CD4-positive, alpha-beta T cell (primary cell): Measurements from ENCODE around the gene PRMT2. TPM values are rescaled to one million over a fixed set of nuclear protein-coding genes. Genes with fewer than 3 reads are reported as not detected.
"Not testable (repeated sequence)": the region's sequence is repeated elsewhere in the genome, so short reads cannot be mapped to it uniquely, and the experiment has no call there.

Experiments used
- ATAC-seq: fragments of 200-7000 bp; cut with Tn5 transposase; one replicate; pipeline ENCODE4 v1.10.0; 2022; ENCODE audit warnings: mild to moderate bottlenecking; ENCODE audit not compliant: poor library complexity
- CTCF ChIA-PET: fragments of 350-600 bp; sonication (Branson Sonifier 250); formaldehyde crosslinking; loops from one replicate; lab custom pipeline; 2021; ENCODE audit warnings: antibody characterized with exemption, inconsistent platforms; lab: Charles Lee
- POLR2A ChIA-PET: fragments of 350-600 bp; sonication (Branson Sonifier 250); formaldehyde crosslinking; loops from one replicate; lab custom pipeline; 2021; ENCODE audit warnings: antibody characterized with exemption, inconsistent platforms; lab: Charles Lee
- DNase-seq, 14 experiments: peaks; one replicate each; pipeline ENCODE4 v3.0.0-alpha.2; 2013 to 2020; ENCODE audit warnings: mixed read lengths in 2 of 14
- H3K27ac ChIP-seq, 2 donors: one replicate each; pipeline versions ENCODE4 v1.5.1 to v1.7.0; 2013; ENCODE audit warnings: low read length in 2 of 2, low read depth in 1 of 2, mild to moderate bottlenecking in 1 of 2
- H3K27me3 ChIP-seq, 2 experiments: 1 replicate in 1 of 2; 2 replicates in 1 of 2; pipeline versions ENCODE4 v1.6.1 to v1.7.0; 2013; ENCODE audit warnings: low read length in 2 of 2, control low read depth in 1 of 2, mild to moderate bottlenecking in 1 of 2, moderate library complexity in 1 of 2; ENCODE audit not compliant: insufficient read depth in 2 of 2, control insufficient read depth in 1 of 2
- H3K36me3 ChIP-seq: one replicate; pipeline ENCODE4 v1.6.1; 2013; ENCODE audit warnings: low read length, control low read depth; ENCODE audit not compliant: insufficient read depth
- H3K4me1 ChIP-seq: one replicate; pipeline ENCODE4 v1.6.1; 2013; ENCODE audit warnings: low read length, control low read depth; ENCODE audit not compliant: insufficient read depth
- H3K4me3 ChIP-seq: one replicate; pipeline ENCODE4 v1.5.1; 2013; ENCODE audit warnings: mild to moderate bottlenecking, low read length, moderate library complexity
- H3K9me3 ChIP-seq, 2 experiments: 1 replicate in 1 of 2; 2 replicates in 1 of 2; pipeline versions ENCODE4 v1.6.1 to v1.7.0; 2013; ENCODE audit warnings: low read length in 2 of 2, mild to moderate bottlenecking in 2 of 2, control low read depth in 1 of 2, moderate library complexity in 1 of 2; ENCODE audit not compliant: control insufficient read depth in 1 of 2, insufficient read depth in 1 of 2
- H3K27ac Mint-ChIP-seq: one replicate; pipeline ENCODE4 v1.8.0; 2020; ENCODE audit warnings: mixed read lengths
- H3K27me3 Mint-ChIP-seq: one replicate; pipeline ENCODE4 v1.8.0; 2021; ENCODE audit warnings: mixed read lengths
- H3K36me3 Mint-ChIP-seq: one replicate; pipeline ENCODE4 v1.8.0; 2021; ENCODE audit warnings: low read depth, mixed read lengths
- H3K4me1 Mint-ChIP-seq: one replicate; pipeline ENCODE4 v1.8.0; 2021; ENCODE audit warnings: low read depth, mixed read lengths
- H3K4me3 Mint-ChIP-seq: one replicate; pipeline ENCODE4 v1.8.0; 2020; ENCODE audit warnings: mild to moderate bottlenecking, mixed read lengths
- H3K9me3 Mint-ChIP-seq: one replicate; pipeline ENCODE4 v1.8.0; 2020; ENCODE audit warnings: mixed read lengths
- CTCF ChIP-seq: fragments of 200-600 bp; IDR thresholded peaks from one replicate; pipeline ENCODE4 v1.8.0; 2022; ENCODE audit warnings: antibody characterized with exemption, mild to moderate bottlenecking
- intact Hi-C, 2 experiments: fragments of 100-400 bp; cut with DNase I in 1 of 2; cut with micrococcal nuclease in 1 of 2; formaldehyde crosslinking; loops; one replicate each; pipeline versions ENCODE4 v1.15.1 to v1.9.0; 2023 to 2025; cut with DNase I, micrococcal nuclease
- total RNA-seq, 174 experiments: library from RNA in 2 of 174; stranded (reverse) in 2 of 174; gene quantifications; one replicate each; pipeline ENCODE4 v1.2.3 and lab custom pipeline; 2021 to 2026

Gene PRMT2
- total RNA-seq, 2 experiments from 2014 or later = 97.1 to 101 TPM

DNA sequence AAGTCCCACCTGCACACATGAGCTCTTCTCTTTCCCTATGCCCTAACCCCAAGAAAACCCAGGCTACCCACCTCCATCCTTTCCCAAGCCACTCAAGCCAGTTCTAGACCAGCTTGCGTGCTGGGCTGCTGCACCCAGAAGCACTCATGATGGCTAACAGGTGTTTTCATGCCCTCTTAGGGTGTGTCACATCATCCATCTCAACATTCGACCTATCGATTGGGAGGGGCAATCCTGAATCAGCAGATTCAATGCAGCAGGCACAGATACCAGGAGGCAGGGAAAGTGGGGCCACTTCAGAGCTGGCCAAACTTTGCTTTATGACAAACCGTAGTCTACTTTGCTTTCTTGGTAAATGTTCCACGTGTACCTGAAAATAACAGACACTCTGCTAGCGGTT is 6.6 kb upstream of the PRMT2 start:
- H3K4me1 ChIP-seq = peaks cover 60% of the 10 kb centered on the region
- Mint-ChIP-seq H3K27ac (peak overlapping the region; percentile 50), H3K4me3 (no peak overlapping the region), H3K9me3 (peaks cover 5% of the 10 kb centered on the region), H3K27me3 (no peaks in the 10 kb centered on the region), H3K4me1 (peaks cover 84% of the 10 kb centered on the region), H3K36me3 (peaks cover 9% of the 10 kb centered on the region)
- ChIA-PET POLR2A (interaction anchor here (0.8 to 1.0 kb wide), 2 partner anchors 14 to 78 kb away, joined by 3 read pairs; no protein-coding TSS in a partner anchor), CTCF (no interaction called here)
- H3K36me3 ChIP-seq = no peaks in the 10 kb centered on the region
- no peak for TF ChIP-seq CTCF
- H3K4me3 ChIP-seq = no peak overlapping the region
- H3K27me3 ChIP-seq = no peaks in the 10 kb centered on the region
- DNase-seq (no peak), ATAC-seq (no peak)
- intact Hi-C loops = no loop called here
- H3K9me3 ChIP-seq = peaks cover 9 to 14% of the 10 kb centered on the region in 2 experiments
- no peak overlapping the region for H3K27ac ChIP-seq

GRCh38 chr21:46630915-46631314 is 4.6 kb upstream of the PRMT2 start:
- H3K4me3 ChIP-seq, CTCF ChIA-PET, ATAC-seq, H3K9me3 Mint-ChIP-seq, H3K27me3 ChIP-seq, H3K27me3 Mint-ChIP-seq, H3K27ac ChIP-seq, POLR2A ChIA-PET, DNase-seq, H3K9me3 ChIP-seq, H3K36me3 ChIP-seq, intact Hi-C loops: not testable (repeated sequence)
- H3K4me1 ChIP-seq = peaks cover 57% of the 10 kb centered on the region
- H3K4me3 Mint-ChIP-seq = peak overlapping the region; percentile 31
- peaks cover 11% of the 10 kb centered on the region for H3K36me3 Mint-ChIP-seq
- peaks cover 82% of the 10 kb centered on the region for H3K4me1 Mint-ChIP-seq
- peak overlapping the region; percentile 62 for H3K27ac Mint-ChIP-seq

DNA sequence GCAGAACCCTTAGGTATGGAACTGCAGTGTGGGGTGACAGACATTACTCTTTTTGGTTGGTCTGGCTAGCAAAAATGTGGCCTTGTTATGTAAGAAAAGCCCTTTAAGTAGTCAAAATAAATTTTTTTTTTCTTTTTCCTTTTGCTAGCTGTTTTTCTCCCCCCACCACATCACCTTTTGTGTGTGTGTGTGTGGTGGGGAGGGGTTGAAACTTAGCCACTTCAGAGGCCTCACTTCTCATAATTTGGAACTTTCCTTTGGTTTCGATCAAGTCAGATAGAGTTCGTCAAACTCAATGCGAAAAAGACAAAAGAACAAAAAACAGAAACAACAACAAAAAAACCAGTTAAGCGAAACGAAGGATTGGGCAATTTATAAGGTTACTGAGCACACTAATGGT is 1.9 kb upstream of the PRMT2 start:
- H3K4me3 ChIP-seq = no peak overlapping the region
- peak overlapping the region; percentile 66 to 84 for H3K27ac ChIP-seq
- H3K4me1 ChIP-seq = peaks cover 42% of the 10 kb centered on the region
- DNase-seq (peak in 7 of 14 experiments; percentile 31 to 78 (median 52)), ATAC-seq (peak; percentile 11)
- POLR2A ChIA-PET = interaction anchor here (0.6 to 7.3 kb wide), 12 partner anchors 11 to 174 kb away, joined by 3 to 130 read pairs (median 10); partner anchors contain the start of gene DIP2A
- Mint-ChIP-seq H3K9me3 (no peaks in the 10 kb centered on the region), H3K36me3 (peaks cover 29% of the 10 kb centered on the region), H3K27ac (peak overlapping the region; percentile 97), H3K27me3 (no peaks in the 10 kb centered on the region), H3K4me3 (peak overlapping the region; percentile 100), H3K4me1 (peaks cover 80% of the 10 kb centered on the region)
- no peak for TF ChIP-seq CTCF
- no peaks in the 10 kb centered on the region for H3K9me3 ChIP-seq
- no peaks in the 10 kb centered on the region for H3K27me3 ChIP-seq
- CTCF ChIA-PET = no interaction called here
- intact Hi-C loops = loop anchor here in 1 of 2 experiments (1.0 kb wide), 1 partner anchor 11 kb away; no protein-coding TSS in a partner anchor
- peaks cover 13% of the 10 kb centered on the region for H3K36me3 ChIP-seq

DNA sequence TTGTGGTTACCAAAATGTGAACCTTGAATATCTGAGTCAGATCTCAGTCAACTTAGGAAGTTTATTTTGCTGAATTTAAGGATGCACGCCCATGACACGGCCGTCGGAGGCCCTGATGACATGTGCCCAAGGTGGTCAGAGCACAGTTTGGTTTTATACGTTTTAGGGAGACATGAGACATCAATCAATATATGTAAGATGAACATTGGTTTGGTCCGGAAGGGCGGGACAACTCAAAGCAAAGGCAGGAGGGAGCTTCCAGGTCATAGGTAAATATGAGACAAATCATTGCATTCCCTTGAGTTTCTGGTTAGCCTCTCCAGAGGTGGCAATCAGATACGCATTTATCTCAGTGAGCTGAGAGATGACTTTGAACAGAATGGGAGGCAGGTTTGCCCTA is 1.0 kb upstream of the PRMT2 start:
- H3K4me1 ChIP-seq = peaks cover 38% of the 10 kb centered on the region
- no peak for ATAC-seq
- Mint-ChIP-seq H3K36me3 (peaks cover 37% of the 10 kb centered on the region), H3K4me3 (peak overlapping the region; percentile 100), H3K27ac (peak overlapping the region; percentile 97), H3K4me1 (peaks cover 82% of the 10 kb centered on the region), H3K27me3 (no peaks in the 10 kb centered on the region), H3K9me3 (no peaks in the 10 kb centered on the region)
- TF ChIP-seq CTCF = no peak
- CTCF ChIA-PET = interaction anchor here (3.9 kb wide), 1 partner anchor 83 kb away, joined by 12 read pairs; no protein-coding TSS in a partner anchor
- peaks cover 13% of the 10 kb centered on the region for H3K36me3 ChIP-seq
- peak in 1 of 14 experiments; percentile 29 for DNase-seq
- POLR2A ChIA-PET = interaction anchor here (0.6 to 7.3 kb wide), 15 partner anchors 8 to 175 kb away, joined by 3 to 130 read pairs (median 10); partner anchors contain the start of genes DIP2A and S100B
- peak overlapping the region; percentile 84 to 97 for H3K27ac ChIP-seq
- H3K27me3 ChIP-seq = no peaks in the 10 kb centered on the region
- intact Hi-C loops = no loop called here
- H3K4me3 ChIP-seq = peak overlapping the region; percentile 100
- H3K9me3 ChIP-seq = no peaks in the 10 kb centered on the region
